Subcutaneous adipose tissue (tissue), 4 donors: ENCODE data around the gene SIGLEC10. TPM values are rescaled to one million over a fixed set of nuclear protein-coding genes. Genes with fewer than 3 reads are reported as not detected.

Experiments
- CTCF ChIP-seq: fragments of 450-650 bp; IDR thresholded peaks from one replicate; pipeline ENCODE4 v1.5.1; 2016; ENCODE audit warnings: low read depth, mild to moderate bottlenecking, control low read depth, antibody characterized with exemption, moderate library complexity
- total RNA-seq, 4 donors: library from RNA; depleted of rRNA; stranded (reverse); fragments of >200 nt; gene quantifications; one replicate each; pipeline ENCODE4 v1.1.0, GENCODE V29; 2016

The SIGLEC10 gene
- total RNA-seq, 4 donors from 2014 or later, result 0.66 to 1.8 (median 1.7) TPM; not detected in 1

GRCh38 chr19:51431124-51431523 is 13.7 kb upstream of the SIGLEC10 start:
- TF ChIP-seq CTCF, result no peak

GRCh38 chr19:51430221-51430620 is 12.8 kb upstream of the SIGLEC10 start:
- no peak for TF ChIP-seq CTCF

- TF ChIP-seq CTCF, result no peak
These were observed 9.8 kb upstream of the SIGLEC10 start for GRCh38 chr19:51427201-51427600.

GRCh38 chr19:51422053-51422448 is 4.6 kb upstream of the SIGLEC10 start:
- TF ChIP-seq CTCF, result no peak

- TF ChIP-seq CTCF, result no peak
These were observed 4.0 kb upstream of the SIGLEC10 start for GRCh38 chr19:51421229-51422052.

- TF ChIP-seq CTCF, result no peak
These were observed 1.3 kb upstream of the SIGLEC10 start for GRCh38 chr19:51418707-51419106.

GRCh38 chr19:51417810-51418157 is 342 bp upstream of the SIGLEC10 start:
- TF ChIP-seq CTCF, result no peak
